Esophagus muscularis mucosa (tissue), 4 donors: ENCODE results near the gene ALOX15B. TPM values are rescaled to one million over a fixed set of nuclear protein-coding genes. Genes with fewer than 3 reads are reported as not detected.

Source experiments
- DNase-seq: peaks from one replicate; pipeline ENCODE4 v3.0.0-alpha.2; 2017; ENCODE audit errors: extremely low spot score
- H3K27ac ChIP-seq, 4 donors: fragments of 200-600 bp; sonication (generic); replicated peaks in 1 of 4; 1 replicate in 3 of 4; 2 replicates in 1 of 4; pipeline ENCODE4 v1.5.1; 2016 to 2019; ENCODE audit warnings: mild to moderate bottlenecking in 1 of 4
- H3K27me3 ChIP-seq, 4 donors: fragments of 200-600 bp; sonication (generic); one replicate each; pipeline versions ENCODE4 v1.5.1 to v1.6.0; 2016 to 2019
- H3K36me3 ChIP-seq, 4 donors: fragments of 200-600 bp; sonication (generic); one replicate each; pipeline ENCODE4 v1.5.1; 2016 to 2019
- H3K4me1 ChIP-seq, 4 donors: fragments of 200-600 bp; sonication (generic); one replicate each; pipeline ENCODE4 v1.5.1; 2016 to 2019
- H3K4me3 ChIP-seq, 4 donors: fragments of 200-600 bp; sonication (generic); 1 replicate in 2 of 4; 2 replicates in 2 of 4; pipeline ENCODE4 v1.5.1; 2016 to 2019; ENCODE audit warnings: mild to moderate bottlenecking in 4 of 4, moderate library complexity in 1 of 4
- H3K9me3 ChIP-seq, 4 donors: fragments of 200-600 bp; sonication (generic); 1 replicate in 3 of 4; 2 replicates in 1 of 4; pipeline ENCODE4 v1.5.1; 2016 to 2019
- CTCF ChIP-seq, 3 experiments: fragments of 200-600 bp in 2 of 3; fragments of 450-650 bp in 1 of 3; sonication (generic) in 2 of 3; IDR thresholded peaks; one replicate each; pipeline ENCODE4 v1.5.1; 2017 to 2019; ENCODE audit warnings: antibody characterized with exemption in 3 of 3, mild to moderate bottlenecking in 2 of 3, moderate library complexity in 1 of 3
- EP300 ChIP-seq: sonication (generic); formaldehyde crosslinking; IDR thresholded peaks from one replicate; pipeline ENCODE4 v1.6.1; 2017; ENCODE audit warnings: antibody characterized with exemption
- POLR2A ChIP-seq: fragments of 450-650 bp; IDR thresholded peaks from one replicate; pipeline ENCODE4 v1.6.1; 2017; ENCODE audit warnings: antibody characterized with exemption, moderate library complexity, mild to moderate bottlenecking, low read depth
- POLR2AphosphoS5 ChIP-seq, 2 donors: sonication (generic); formaldehyde crosslinking; IDR thresholded peaks; one replicate each; pipeline ENCODE4 v1.6.1; 2017; ENCODE audit warnings: antibody characterized with exemption in 2 of 2
- WGBS: methylation state at CpG from one replicate; pipeline ENCODE4 v1.1.5; 2018; 5-methylcytosine and 5-hydroxymethylcytosine counted together
- intact Hi-C: fragments of 100-400 bp; cut with DNase I; formaldehyde crosslinking; loops from one replicate; pipeline ENCODE4 v1.15.1; 2023
- total RNA-seq, 4 donors: library from RNA; depleted of rRNA; stranded (reverse); fragments of >200 nt; gene quantifications; one replicate each; pipeline versions ENCODE4 v1.1.0 to v1.2.1, GENCODE V29; 2016

The ALOX15B gene
- total RNA-seq, 4 donors from 2014 or later, result 1.3 to 3.7 (median 2.0) TPM

GRCh38 chr17:8053600-8053999, 14.7 kb downstream of the ALOX15B start:
- no peak overlapping the region for H3K27ac ChIP-seq
- no peaks in the 10 kb centered on the region for H3K36me3 ChIP-seq
- intact Hi-C loops, result no loop called here
- WGBS, result 92% methylated on average over 7 of the region's 7 CpGs
- no peak for DNase-seq
- H3K9me3 ChIP-seq, result no peaks in the 10 kb centered on the region
- peaks cover under 1 to 36% (median 4%) of the 10 kb centered on the region in 4 donors for H3K27me3 ChIP-seq
- TF ChIP-seq CTCF (IDR thresholded peaks at IDR 0.05) (no peak), EP300 (no peak), POLR2A (no peak), POLR2AphosphoS5 (IDR thresholded peaks at IDR 0.05) (no peak)
- H3K4me3 ChIP-seq, result no peak overlapping the region
- H3K4me1 ChIP-seq, result peaks cover 0 to 8% (median 6%) of the 10 kb centered on the region in 4 donors

- Histone ChIP-seq H3K9me3 (no peaks in the 10 kb centered on the region), H3K4me1 (peaks cover 0 to 8% (median 6%) of the 10 kb centered on the region in 4 donors), H3K27me3 (peaks cover 3 to 55% (median 12%) of the 10 kb centered on the region in 4 donors), H3K27ac (no peak overlapping the region), H3K36me3 (no peaks in the 10 kb centered on the region), H3K4me3 (no peak overlapping the region)
- intact Hi-C loops, result loop anchor here (5.0 kb wide), 3 partner anchors 64 to 194 kb away; no protein-coding TSS in a partner anchor
- DNase-seq, result no peak
- WGBS, result 82% methylated on average over 3 of the region's 3 CpGs
- no peak for TF ChIP-seq POLR2AphosphoS5 (IDR thresholded peaks at IDR 0.05)
- no peak for TF ChIP-seq POLR2A
- TF ChIP-seq CTCF (IDR thresholded peaks at IDR 0.05), result no peak
- TF ChIP-seq EP300, result no peak
These were observed 17.0 kb downstream of the ALOX15B start for GRCh38 chr17:8055851-8056231.

- no peak for TF ChIP-seq POLR2A
- no peak for TF ChIP-seq EP300
- no peak for TF ChIP-seq POLR2AphosphoS5 (IDR thresholded peaks at IDR 0.05)
- TF ChIP-seq CTCF (IDR thresholded peaks at IDR 0.05), result no peak
- Histone ChIP-seq H3K9me3 (no peaks in the 10 kb centered on the region), H3K27ac (no peak overlapping the region), H3K27me3 (peaks cover 3 to 61% (median 16%) of the 10 kb centered on the region in 4 donors), H3K4me1 (peaks cover 0 to 8% (median 6%) of the 10 kb centered on the region in 4 donors), H3K36me3 (no peaks in the 10 kb centered on the region), H3K4me3 (no peak overlapping the region)
- DNase-seq, result no peak
- intact Hi-C loops, result loop anchor here (5.0 kb wide), 3 partner anchors 64 to 194 kb away; no protein-coding TSS in a partner anchor
- WGBS, result 55% methylated on average over 14 of the region's 14 CpGs
These were observed 17.5 kb downstream of the ALOX15B start for GRCh38 chr17:8056232-8056975.

GRCh38 chr17:8056976-8057625, 18.2 kb downstream of the ALOX15B start:
- Histone ChIP-seq H3K36me3 (no peaks in the 10 kb centered on the region), H3K4me3 (no peak overlapping the region), H3K4me1 (peaks cover under 1 to 11% (median 7%) of the 10 kb centered on the region in 4 donors), H3K9me3 (no peaks in the 10 kb centered on the region), H3K27me3 (peaks cover 3 to 68% (median 23%) of the 10 kb centered on the region in 4 donors), H3K27ac (no peak overlapping the region)
- intact Hi-C loops, result loop anchor here (5.0 kb wide), 3 partner anchors 65 to 195 kb away; no protein-coding TSS in a partner anchor
- no peak for DNase-seq
- TF ChIP-seq CTCF (IDR thresholded peaks at IDR 0.05) (no peak), POLR2AphosphoS5 (IDR thresholded peaks at IDR 0.05) (no peak), POLR2A (no peak)
- WGBS, result 76% methylated on average over 17 of the region's 17 CpGs
